ENCODE data around the gene SYNE2.
"Not testable (repeated sequence)": the region's sequence is repeated elsewhere in the genome, so short reads cannot be mapped to it uniquely, and the experiment has no call there.

Gene SYNE2

DNA sequence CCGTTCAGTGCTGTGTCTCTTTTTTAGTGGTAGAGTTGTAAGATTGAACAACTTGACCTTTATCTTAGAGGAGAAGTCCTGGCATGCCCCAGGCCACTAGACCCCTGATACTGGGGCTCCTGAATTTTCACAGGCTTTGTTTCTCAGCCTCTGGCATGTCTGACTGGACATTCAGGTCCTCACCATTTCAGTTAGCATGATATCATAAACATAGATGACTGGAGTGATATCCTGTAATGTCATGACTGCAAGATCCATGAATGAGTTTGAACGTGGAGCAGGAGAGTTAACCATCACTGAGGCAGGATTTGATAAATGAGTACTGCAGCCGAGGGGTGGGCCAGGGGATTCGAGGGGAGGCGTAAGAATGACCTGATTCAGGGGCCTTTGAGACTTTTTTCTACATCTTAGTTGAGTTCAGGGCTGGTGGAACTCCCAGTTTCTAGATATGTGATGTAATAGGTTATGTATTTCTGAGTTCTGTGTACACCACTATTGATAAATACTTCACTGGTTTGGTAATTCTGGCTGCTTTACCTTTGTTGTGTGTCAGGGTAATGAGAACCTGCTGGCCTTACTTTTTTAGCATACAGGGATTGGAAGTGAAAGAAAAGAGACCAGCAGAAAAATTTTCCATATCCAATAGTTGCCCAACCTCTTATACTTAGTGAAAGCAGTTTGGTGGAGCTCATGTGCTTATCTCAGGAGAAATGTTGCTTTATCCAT lies 217.0 kb downstream of the SYNE2 start:
- DNase-seq (ENCODE audit: low spot score) = no peak

DNA sequence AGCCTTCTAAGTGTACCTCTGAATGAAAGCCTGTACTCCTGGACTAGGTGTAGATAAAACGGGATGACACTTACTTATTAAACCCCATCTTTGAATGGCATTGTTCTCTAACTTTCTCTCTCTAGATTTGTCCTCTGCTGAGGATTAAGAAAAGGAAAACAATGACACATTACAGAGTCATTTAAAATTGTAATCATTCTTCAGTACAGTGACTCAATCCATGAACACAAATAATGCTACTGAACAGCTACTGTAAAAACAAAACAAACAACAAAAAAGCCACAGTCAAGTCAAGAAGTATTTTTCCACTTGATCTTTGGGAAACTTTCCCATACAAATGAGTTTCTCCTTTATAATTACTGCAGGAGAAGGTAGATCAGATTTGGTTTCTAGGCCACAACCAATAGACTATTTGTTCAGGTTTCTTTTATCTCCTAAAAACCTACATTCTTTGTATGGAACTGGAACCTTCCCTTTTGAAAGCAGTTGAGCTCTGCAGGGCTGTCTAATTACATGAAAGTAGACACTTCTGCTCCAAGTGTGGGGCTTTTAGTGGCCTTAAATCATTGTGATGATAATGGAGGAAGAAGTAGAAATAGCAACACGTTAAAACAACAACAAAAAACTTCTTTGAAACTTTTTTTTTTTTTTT lies 222.3 kb downstream of the SYNE2 start:
- DNase-seq (ENCODE audit: low spot score) = no peak

DNA sequence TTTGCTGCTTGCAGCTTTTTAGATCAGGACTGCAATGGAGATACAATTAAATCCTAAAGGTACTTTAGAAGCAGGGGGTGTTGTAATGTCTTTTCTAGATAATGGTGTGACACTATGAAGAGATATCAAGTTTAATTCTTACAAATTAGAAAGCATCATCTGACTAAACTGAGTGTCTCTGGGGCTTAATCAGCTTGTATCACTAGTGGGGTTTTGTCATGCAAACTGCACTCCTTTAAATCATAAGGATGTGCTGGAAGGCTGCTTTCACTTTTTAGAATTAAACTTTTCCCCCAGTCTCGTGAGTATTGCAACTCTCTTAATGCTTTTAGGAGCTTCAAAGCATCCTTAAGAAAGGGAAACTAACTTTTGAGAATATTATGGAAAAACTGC lies 222.8 kb downstream of the SYNE2 start:
- DNase-seq (ENCODE audit: low spot score) = no peak

DNA sequence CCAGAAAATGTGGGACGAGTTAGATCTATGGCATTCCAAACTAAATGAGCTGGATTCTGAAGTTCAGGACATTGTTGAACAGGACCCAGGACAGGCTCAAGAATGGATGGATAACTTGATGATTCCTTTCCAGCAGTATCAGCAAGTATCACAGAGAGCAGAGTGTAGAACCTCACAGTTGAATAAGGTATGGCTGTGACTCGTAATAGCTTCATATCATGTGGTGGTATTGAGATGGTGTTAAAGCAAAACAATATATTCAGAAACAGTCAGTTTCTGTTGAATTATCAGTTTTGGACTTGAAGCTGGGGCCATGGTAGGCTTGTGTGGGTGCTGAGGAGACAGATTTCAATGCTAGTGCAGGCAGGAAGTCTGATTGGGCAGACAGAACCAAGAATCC lies 227.6 kb downstream of the SYNE2 start:
- no peak for DNase-seq (ENCODE audit: low spot score)

DNA sequence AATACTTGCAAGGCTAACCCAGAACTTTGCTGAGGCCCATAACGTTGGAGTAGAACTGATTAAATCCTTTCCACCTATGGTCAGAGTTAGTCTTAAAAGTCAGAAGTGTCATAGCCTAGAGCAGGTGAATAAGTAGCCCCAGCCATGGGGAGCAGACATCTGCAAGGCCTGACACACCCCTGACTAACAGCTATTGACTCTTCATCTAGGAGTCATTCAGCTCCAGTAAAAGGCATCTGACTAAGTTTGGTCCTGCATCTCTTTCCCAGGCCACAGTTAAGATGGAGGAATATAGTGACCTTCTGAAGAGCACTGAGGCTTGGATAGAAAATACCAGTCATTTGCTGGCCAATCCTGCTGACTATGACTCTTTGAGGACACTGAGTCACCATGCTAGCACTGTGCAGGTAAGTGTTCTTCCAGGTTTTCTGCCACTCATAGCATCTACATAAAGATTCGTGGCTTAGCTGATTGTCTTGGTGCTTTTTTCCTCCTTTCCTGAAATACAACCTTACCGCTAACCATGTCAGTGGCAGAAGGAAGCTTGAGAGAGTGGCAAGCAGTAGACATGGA lies 228.5 kb downstream of the SYNE2 start:
- DNase-seq (ENCODE audit: low spot score) = no peak

DNA sequence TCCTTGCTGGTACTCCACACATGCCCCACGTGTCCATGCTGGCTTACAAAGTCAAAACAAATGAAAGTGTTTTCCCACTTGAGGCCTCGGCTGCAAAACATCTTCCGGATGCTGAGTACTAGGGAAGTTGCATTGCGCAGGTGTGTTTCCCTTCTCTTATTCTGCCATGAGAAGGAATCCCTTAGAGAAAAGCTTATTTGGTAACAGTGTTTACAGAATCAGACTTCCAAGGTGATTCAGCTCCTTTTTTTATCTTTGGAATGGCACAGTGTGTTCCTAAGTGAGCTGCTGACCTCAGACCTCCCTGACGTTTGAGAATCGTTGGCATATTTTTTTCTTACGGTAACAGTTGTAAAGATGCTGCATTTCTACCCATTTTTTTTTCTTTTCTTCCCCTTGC lies 230.0 kb downstream of the SYNE2 start:
- no peak for DNase-seq (ENCODE audit: low spot score)

DNA sequence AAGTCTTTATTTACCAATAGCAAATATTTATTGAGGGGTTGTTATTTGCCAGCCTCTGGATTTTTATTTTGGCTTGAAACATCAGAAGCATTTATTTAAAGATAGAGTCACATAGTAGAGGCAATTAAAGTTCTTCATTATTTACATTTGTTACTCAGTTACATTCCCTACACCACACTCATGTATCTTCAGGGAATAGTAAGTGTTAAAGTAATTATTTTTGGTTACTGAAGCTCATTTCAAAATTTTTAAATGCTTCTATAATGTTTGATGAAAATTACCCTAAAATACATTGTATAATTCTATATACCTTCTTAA lies 235.8 kb downstream of the SYNE2 start:
- DNase-seq (ENCODE audit: low spot score) = no peak

DNA sequence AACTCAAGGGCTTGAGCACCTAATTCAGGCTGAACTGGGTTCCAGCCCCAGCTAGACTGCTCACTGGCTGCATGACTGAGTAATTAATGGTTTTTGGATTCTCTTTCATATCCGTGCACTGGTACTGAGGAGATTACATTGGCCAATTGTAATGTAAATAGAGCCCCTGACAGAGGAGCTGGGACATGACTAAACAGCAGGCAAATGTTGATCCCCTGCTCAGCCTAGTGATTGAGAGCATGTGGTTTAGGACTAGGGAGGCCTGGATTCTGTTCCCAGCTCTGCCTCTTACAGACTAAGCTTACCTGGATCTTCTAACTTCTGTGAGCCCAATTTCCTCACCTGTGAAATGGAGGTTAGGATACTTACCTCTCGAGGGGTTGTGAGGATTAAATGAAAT lies 237.1 kb downstream of the SYNE2 start:
- DNase-seq (ENCODE audit: low spot score) = peak; percentile 70

DNA sequence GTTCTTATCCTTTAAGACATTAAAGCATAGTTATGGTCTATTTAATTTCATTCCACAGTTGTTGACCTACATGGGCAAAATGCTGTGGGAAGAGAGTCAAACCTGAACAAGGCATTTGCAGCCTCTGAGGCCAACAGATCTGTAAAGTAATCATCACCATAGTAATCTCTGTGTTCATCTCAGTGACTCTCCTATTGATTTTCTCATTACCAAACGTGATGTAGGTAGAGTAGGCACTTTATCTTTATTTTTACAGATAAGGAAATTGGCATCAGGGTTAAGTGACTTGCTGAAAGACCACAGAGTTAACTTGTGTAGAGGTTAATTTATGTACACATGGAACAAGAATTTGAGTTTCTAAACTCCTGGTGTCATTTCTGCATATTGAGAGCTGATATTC lies 238.4 kb downstream of the SYNE2 start:
- no peak for DNase-seq (ENCODE audit: low spot score)

DNA sequence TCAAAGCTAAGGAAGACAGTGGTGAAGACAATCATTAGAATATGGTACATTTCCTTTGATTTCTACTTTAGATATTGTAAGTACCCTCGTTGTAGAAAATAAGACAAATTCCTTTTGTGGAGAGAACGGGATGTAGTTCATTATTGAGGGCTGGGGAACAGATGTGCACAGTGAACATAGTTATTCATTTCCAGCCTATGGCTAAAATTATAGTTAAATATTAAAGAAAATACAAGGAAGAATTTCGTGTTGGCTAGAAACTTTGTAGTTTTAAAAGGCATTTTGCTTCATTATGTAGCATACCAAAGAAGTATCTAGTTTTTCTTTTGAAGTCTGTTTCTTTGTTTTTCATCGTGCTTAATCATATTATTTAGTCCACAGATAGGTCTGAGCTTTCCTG lies 239.5 kb downstream of the SYNE2 start:
- DNase-seq (ENCODE audit: low spot score) = no peak

DNA sequence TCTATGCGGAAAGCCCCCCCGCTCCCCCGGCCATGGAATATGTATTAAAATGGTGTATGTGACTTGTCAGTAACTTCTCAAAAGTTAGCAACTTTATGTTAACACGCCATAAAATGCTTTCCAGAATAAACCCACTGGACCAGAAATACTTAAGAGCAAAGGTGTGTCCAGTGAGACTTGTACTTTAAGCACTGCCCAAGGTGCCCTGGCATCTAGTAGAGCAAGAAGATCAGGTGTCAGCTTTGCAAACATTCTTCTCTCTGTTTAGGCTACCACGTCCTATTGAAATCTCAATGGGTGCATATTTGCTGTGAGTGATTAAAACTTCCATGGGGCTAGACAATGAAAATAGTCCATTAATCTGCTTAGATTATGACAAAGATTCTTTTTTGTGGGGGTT lies 240.1 kb downstream of the SYNE2 start:
- peak; percentile 34 for DNase-seq (ENCODE audit: low spot score)

DNA sequence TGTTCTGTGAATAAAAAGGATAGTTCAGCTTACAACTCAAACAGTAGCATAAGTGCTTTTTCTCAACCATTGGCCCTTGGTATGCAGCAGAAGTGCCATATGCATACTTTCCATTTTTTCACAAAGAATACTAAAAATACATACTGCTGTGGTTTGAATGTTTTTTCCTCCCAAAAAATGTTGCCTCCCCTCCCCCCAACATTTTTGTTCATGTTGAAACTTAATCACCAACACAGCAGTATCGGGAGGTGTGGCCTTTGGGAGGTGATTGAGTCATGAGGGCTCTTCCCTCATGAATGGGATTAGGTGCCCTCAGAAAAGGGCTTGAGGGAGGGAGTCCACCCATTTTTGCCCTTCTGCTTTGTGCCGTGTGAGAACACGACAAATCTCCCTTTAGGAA lies 242.8 kb downstream of the SYNE2 start:
- no peak for DNase-seq (ENCODE audit: low spot score)

DNA sequence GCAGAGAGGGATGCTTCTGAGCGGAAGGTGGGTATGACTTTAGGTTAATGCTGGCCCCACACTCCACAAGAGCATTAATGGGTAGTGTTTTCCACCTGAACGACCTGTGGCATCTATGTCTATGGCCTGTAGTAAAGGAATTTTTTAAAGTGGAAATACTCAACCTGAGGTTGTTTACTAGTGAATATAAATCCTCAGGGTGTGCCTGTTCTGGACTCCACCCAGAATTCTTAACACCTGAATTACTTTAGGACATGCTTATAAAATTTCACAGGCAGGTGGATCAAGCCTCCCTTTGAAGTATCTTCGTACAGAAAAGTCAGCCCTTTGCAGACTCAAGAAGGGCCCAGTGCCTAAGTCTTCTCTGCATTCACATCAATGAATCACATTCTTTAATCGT lies 245.3 kb downstream of the SYNE2 start:
- no peak for DNase-seq (ENCODE audit: low spot score)

DNA sequence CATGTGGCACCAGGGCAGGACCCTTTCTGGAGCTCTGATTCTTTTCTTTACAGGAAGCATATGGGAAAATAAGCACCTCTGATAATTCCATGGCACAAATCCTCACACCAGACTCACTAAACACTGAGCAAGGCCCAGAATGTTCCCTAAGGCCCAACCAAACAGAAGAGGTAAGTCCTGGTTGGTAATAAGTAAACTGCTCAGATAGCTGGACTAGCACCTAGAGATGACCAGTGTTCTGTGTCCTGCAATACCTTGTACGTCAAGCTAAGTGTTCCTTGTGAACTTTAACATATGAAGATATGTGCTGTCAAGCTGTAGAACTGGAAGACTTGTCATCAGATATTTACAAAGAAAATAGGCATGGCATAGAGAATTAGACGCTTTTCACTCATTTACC lies 254.6 kb downstream of the SYNE2 start:
- DNase-seq (ENCODE audit: low spot score) = no peak

DNA sequence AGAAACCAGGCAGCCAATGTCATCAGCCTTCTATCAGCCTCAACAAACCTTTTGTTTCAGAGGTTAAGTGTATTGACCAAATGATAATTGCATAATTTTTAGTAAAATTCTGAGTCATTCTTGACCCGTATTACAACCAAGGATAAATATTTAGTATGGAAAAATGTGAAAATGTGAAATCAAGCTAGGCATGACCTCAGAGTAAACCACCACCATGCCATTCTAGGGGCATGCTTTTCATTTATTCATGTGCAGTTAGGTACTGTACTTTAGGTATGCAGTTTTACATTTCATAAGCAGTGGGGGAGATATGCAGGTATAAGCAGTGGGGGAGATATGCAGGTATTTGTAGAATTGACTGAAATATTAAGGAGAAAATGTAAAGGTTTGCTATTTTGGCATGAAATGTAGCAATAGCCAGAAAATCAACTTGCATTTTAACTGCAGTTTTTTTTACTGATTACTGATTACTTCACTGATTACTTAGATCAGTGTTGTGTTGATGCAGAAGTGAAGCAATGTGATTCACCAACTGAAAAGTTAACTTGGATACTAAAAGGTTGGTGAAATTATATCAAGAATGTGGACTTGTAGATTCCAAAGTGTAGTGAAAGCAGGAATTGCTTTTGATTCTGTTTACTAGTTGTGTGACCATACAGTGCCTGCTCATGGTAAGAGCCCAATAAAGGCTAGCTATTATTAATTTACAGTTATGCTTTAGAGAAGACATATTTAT lies 257.2 kb downstream of the SYNE2 start:
- no peak for DNase-seq (ENCODE audit: low spot score)

DNA sequence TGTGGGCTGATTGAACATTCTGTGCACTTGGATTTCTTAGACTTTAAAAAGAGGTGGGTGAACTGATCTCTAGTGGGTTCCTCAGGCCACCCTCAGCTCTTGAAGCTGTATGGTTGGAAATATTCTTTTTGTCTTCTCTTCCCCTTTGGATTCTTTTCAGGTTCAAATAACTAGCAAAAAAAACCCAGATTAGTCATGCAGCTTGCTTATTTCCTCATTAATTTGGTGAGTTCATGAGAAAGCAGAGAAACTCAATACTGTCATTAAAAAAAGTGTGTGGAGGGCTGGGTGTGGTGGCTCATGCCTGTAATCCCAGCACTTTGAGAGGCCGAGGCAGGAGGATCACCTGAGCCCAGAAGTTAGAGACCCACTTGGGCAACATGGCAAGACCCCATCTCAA lies 258.0 kb downstream of the SYNE2 start:
- no peak for DNase-seq (ENCODE audit: low spot score)

DNA sequence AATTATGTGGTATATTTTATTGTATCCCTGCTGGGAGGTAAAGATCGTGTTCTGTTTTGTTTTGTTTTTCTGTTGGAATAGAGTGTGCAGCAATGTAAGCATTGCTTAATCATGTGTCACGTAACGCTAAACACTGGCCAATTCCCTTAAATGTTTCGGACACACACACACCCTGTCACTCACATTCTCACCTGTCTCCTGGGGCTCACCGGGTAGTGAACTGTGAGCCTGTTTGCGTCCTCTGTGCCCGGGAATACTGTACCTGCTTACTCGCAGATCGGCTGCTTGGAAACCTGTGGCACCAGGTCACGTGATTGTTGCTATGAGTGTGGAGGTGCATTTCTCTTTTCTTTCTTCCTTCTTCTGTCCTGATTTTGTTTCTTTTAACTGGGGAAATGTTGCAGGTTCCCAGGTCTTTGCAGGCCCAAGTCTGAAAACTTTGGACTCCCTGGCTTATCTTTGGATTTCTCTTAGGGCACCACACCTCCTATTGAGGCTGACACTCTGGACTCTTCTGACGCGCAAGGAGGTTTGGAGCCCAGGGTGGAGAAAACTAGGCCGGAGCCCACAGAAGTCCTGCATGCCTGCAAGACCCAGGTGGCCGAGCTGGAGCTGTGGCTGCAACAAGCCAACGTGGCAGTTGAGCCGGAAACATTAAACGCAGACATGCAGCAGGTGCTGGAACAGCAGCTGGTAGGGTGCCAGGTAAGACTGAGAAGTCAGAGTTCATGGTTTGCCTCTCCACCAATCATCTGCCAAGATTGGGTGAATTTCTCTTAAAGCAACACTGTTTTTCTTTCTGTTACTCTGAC lies 260.3 kb downstream of the SYNE2 start:
- peak; percentile 41 for DNase-seq (ENCODE audit: low spot score)

DNA sequence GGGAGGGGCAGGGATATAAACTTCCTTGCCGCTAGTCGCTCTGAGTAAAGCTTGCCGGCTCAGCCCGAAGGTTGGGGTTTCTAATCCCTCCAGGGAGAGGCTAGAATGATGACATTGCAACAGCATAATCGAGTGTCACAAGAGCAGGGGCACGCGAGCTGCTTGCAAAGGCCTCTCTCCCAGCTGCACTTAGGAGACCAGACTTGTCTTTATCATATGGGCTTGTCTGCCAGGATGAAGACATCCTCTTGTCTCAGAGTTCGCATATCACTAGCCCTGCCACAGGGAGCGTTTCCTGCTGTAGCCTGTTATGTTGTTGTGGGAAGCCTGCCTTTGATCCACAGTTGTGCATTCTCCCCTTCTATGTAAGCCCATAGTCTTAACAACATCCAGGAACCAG lies 261.4 kb downstream of the SYNE2 start:
- DNase-seq (ENCODE audit: low spot score) = peak; percentile 21

DNA sequence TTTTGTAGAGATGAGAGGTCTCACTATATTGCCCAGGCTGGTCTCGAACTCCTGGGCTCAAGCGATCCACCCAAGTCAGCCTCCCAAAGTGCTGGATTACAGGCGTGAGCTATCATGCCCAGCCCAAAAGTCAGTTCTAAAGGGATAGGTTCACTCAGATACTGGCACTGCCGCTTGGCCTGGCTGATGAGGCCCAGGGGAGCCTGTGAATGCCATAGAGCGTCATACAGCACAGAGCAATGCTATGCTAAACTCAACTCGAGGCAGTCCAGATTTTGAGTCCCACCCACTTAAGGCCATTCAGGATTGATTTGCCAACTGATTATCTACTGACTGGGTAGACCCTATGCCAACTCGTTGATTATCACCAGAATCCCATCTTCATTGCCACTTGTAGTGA lies 262.0 kb downstream of the SYNE2 start:
- no peak for DNase-seq (ENCODE audit: low spot score)

DNA sequence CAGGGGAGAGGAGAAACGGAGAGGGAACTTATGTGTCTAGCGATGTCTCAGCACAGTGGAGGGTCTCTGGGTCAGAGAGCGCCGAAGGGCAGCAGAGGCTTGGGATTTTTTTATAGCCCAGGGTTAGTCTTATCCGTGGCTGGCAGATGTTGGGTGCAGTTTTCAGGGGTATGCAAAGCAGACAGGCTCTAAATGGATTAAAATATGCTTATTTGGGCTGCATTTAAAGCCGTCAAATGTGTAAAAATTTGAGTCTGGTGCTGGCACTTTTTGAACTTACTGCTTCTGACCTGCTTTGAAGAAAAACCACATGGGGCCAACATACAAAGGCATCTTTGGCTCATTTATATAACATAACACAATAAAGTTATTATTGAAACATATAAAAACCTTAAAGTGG lies 262.6 kb downstream of the SYNE2 start:
- no peak for DNase-seq (ENCODE audit: low spot score)

DNA sequence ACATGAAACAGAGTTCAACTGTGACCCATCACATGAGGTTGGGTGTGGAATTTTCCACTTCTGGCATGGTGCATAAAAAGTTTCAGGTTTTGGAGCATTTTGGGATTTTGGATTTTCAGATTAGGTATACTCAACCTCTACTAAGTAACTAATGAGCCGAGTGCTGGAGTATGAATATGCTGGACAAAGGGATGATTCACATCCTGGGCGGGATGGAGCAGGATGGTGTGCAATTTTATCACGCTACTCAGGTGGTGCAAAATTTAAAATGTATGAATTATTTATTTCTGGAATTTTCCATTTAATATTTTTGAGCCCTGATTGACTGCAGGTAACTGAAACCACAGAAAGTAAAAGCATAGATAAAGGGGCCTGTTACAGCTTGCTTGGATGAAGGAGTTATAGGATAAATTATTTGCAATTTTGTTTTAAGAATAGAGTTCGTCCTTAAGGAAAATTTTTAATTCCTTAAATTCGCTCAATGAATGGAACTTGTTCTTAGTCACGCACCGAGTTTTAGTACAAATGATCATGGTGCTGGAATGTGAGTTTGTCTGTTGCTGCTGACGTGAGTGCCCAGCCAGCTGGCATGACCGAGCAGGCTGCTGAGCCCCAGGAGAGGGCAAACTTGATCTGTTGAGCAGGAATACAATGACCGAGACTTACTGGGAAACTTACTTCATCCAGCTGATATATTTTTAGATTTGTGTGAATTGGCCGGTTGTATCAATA lies 265.0 kb downstream of the SYNE2 start:
- no peak for DNase-seq (ENCODE audit: low spot score)

DNA sequence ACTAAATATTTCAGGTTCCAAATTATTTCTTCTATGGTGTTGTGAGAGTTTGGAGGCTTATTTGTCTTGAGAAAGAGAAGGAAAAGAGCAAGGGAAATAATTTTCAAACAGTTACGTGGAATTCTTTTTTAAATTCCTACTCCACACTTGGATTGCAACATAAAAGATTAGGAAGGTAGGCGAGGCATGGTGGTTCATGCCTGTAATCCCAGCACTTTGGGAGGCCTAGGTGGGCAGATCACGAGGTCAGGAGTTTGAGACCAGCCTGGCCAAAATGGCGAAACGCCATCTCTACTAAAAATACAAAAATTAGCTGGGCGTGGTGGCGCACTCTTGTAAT lies 265.6 kb downstream of the SYNE2 start:
- DNase-seq (ENCODE audit: low spot score) = not testable (repeated sequence)

Data from iPS-NIHi11 (cell line).